SH-SY5Y (cell line): ENCODE measurements around the gene FOXP1.

Experiments
- GATA2 ChIP-seq: IDR thresholded peaks from 2 replicates; pipeline ENCODE4 v1.6.1; 2011; ENCODE audit warnings: mild to moderate bottlenecking, low read depth, low read length
- GATA3 ChIP-seq: IDR thresholded peaks from 2 replicates; pipeline ENCODE4 v1.6.1; 2011; ENCODE audit warnings: low read depth, mild to moderate bottlenecking, low read length, moderate library complexity

Gene FOXP1

DNA sequence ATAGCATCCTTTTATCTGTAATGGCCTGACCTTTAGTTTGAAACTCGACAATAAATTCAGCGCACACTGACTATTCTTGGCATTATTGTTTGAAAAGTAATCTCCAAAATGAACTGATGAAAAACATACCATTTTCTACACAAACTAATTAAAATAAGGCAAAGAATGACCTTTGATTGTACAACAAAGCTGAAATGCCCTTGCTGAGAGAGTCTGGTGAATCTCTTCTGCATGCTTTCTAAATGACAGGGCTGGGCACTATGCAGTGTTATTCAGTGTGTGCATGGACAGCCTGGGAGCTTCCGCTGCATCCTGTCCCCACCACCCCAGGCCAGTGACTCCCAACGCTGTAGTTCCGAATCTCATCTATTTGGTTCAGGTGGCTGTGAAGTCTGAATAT lies 530.8 kb downstream of the FOXP1 start:
- TF ChIP-seq GATA2 (no peak), GATA3 (no peak)

DNA sequence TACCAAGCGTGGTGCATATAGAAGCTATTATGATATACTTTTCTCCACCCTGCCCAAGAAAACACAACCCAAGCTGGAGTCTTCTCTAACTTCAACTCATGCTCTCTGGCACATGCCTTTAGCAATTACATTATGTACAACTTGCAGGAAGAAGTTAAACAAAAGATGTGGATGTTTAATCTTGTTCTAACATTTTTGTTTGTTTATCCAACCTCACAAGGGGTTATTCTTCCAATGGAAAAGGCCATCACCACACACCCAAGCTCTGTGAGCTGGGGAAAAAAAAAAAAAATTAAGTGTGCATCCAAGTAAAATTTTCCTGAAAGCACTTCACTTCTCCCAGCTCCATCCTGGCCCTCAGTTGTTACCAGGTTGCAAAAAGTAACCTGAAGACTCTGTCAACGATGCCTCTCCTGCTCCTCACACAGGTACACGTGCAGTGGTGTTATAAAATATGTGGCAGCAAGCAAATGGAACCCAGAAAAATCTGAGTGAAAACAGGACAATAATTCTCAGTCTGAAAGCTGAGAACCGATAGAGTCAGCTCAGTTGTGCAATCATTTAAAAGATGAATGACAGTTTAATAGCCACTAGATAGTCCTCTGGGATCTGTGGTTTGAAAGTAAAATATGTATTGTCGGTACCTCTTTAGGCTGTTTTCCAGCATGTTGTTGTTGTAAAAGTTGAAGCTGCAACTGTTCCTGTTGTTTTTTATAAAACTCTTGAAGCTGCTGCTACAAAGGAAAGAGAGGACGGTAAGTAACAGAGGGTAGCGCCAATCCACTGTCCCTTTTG lies 531.4 kb downstream of the FOXP1 start:
- TF ChIP-seq GATA2 = no peak
- TF ChIP-seq GATA3 = no peak

DNA sequence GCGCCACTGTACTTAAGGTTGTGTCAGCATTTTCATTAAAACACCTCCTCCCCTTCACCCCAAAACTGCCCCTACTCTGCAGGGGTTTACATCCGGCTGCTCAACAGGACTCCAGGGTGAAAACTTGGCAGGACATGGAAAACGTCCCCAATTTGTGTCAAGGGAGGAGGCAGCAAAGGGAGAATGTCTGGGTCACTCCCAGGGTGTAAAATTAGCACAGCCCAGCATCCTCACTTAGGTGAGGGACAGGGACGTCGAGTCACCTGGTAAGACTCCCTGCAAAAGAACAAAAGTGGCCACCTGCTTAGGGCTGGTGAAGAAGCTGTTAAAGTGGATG lies 532.3 kb downstream of the FOXP1 start:
- TF ChIP-seq GATA3 (no peak), GATA2 (no peak)

DNA sequence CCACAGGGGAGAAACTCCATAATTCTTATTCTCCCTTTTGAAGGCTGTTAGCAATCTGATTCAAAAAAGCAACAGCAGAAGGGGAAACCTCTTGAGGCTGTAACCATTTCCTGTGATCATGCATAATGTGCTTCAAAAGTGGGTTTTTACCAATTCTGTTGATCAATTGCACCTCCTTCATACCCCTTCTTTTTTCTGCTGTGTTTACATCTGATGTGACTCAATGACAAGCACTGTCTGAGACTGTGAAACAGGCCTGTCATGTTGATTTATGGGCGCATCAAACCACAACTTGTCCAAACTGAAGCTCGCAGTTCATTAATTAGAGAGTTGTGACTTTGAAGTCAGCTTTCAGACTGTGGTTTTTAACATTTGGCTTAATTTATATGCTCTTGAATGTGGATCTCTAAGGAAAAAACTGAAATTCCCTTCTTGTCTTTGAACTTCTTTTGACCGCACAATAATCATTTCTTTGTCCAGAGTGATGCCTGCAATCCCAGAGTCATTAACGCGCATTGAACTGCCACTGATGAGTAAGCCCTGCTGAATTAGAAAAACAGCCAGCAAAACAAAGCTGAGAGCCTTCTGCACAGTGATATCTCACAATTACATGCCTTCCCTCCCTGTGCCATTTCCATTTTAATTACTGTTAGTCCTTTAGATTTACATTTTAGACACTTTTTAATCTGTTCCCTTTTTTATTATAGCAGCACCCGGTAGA lies 532.8 kb downstream of the FOXP1 start:
- no peak for TF ChIP-seq GATA3

DNA sequence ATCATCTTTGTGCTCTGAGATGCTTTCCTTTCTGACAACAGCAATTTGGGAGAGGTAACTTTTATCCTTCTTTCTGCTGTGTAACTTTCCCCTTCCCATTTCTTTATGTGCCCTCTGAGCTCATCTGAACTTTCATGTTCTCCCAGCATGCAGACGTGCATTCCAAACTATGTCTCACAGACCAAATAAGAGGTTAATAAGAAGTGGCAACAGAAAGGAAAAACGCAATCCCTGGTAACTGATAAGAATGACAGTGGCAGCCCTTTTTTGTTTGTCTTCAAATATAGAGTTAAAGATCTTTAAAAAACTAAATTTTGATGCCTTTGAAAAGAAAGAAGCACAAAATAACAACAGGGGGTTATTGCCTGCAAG lies 533.4 kb downstream of the FOXP1 start:
- no peak for TF ChIP-seq GATA2
- TF ChIP-seq GATA3 = no peak

DNA sequence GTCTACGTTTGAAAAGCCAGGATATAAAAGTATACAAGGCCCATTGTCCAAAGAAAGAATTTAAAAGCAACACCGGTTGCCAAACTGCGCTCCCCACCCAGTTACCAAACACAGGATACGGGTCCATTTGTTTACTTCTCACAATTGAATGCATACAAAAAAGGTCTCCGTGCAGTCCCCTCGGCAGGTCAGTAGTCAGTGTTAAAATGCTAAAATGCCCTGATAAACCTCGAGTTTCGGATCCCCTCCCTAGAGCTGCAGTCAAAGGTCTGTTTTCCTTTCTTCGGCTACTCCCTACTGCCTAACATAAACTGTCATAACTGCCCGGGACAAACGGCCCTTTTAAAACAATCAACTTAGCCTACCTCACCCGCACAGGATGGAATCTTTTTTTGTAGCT lies 534.6 kb downstream of the FOXP1 start:
- TF ChIP-seq GATA3 (no peak), GATA2 (no peak)

DNA sequence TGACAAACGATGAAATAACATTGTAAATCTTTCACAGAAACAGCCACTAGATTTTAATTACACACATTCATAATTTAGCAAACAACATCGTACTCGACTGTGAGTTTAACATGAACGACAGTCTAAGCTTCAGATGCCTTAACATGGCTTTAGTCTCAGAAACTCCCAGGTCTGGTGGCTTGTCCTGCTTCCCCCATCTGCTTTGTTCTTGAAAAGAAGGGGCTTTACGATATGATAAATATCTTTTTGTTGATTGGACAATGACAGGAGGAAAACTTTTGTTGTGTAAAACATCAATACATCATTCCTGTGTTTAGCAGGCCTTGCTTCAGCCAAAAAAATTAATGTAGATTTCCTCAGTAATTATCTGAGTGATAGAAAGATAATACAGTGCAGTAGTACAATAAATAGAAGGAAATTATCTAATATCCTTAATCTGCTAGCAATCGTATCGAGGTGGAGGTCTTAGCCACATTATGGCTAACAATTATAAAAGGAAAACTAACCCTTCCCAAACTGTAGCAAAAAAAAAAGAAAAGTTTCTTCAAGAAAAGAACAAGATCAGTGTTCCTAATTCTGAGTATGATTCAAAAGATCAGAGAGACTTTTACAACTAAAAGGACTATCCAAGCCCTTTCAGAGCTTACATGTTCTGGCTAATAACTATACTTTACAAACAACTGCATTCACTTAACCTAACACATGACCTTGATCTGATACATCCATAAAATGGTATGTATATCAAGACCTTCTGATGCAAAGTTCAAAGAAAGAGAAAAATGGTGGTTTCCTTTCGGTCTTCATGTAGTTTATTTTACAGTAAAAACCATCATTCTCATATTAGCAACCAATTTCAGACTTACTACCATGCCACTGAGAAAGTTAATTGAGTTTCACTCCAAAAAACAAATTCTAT lies 535.7 kb downstream of the FOXP1 start:
- no peak for TF ChIP-seq GATA2
- no peak for TF ChIP-seq GATA3

DNA sequence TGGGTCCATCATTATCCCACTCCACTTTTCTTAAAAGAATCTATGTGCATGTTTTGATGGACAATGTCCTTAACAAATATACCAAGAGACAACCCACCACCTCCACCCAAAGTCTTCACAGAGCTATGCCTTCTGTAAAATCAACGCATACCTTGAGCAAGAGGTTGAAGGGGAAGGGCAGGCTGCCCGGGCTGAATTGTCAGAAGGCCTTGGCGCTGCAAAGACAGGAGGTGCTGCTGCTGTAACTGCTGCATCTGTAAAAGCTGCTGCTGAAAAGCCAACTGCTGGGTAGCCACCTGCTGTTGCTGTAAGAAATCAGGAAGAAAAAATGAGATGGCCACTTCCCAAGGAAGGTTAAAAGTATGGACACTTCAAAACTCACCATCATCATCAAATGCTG lies 536.7 kb downstream of the FOXP1 start:
- TF ChIP-seq GATA3 = no peak
- no peak for TF ChIP-seq GATA2

DNA sequence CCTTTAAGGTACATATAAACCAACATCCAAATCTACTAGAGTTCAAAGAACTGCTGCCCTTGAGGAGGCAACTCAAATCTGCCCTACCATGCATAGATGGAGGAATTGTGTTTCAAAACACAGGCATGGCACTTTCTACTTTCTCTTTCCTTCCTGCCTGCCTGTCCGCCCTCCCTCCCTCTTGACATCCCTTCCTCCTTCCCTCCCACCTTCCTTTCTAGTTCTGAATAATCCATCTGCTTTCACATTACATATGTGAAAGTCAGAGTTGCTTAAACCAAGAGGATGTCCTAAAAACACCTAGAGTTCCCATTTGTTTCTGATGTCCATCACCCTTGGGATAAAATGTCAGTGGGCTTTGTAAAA lies 537.6 kb downstream of the FOXP1 start:
- TF ChIP-seq GATA3 (no peak), GATA2 (no peak)

DNA sequence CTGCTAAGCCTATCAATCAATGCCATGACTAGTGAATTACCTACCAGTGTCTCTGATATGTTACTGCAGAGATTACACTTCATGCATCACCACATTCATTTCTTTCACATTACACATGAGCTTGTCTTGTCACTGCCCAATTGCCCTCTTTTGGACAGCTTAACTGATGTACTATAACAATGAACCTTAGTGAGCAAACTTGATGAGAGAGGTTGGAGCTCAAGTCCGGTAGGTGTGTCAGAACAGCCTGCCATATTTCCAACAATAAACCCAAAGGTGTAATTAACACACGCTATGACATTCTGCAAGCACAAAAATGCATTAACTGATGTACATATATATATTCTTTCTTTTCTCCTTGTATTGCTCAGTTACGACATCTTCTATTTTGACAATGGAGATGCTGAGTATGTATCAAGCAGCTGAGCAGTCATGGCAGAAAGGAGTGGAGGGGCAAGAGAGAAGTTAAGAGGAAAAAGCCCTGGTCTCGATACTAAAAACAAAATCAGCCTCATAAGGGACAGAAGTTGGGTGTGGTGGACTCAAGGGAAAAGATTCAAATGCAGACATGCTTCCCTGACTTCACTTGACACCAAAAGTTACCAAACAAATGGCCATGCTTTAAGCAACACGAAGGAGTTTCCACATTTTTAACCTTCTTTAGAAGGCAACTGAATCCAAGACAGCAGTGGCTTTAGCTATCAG lies 538.2 kb downstream of the FOXP1 start:
- TF ChIP-seq GATA2 (no peak), GATA3 (no peak)

DNA sequence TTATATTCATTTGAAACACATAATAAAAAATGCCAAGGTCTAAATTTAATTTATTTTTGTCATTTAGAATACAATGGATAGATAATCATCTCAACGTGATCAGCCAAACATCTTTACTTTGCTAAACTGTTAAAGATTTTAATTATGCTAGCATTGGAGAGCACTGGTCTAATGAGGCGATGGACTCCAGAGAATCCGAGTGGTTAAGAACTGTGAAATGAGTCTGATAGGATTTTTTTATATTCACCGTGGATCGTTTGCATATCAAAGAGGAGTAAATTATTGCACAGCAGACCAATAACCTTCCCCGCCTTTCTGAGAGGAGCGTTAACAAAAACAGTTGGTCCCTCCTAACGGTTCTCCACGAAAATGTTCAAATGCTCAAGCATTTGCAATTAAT lies 540.8 kb downstream of the FOXP1 start:
- TF ChIP-seq GATA3 = no peak
- TF ChIP-seq GATA2 = no peak

DNA sequence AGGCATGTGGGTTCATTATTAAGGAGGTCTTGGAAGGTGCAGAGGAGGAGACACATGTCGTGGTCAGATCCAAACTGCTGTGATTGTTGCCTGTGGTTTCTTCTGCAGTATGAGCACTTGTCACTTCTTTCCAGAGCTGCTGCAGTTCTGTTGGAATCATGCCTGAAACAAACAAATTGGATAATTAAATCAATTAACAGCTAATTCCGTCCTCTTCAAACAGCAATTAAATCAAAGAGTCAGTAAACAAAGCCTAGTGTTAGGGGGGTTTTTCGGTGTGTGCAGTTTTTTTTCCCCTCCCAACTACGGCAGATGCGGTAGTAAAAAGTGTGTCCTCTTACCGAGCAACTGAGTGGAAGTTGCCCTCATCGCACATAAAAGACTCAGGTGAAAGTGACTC lies 542.2 kb downstream of the FOXP1 start:
- TF ChIP-seq GATA2 (no peak), GATA3 (no peak)

DNA sequence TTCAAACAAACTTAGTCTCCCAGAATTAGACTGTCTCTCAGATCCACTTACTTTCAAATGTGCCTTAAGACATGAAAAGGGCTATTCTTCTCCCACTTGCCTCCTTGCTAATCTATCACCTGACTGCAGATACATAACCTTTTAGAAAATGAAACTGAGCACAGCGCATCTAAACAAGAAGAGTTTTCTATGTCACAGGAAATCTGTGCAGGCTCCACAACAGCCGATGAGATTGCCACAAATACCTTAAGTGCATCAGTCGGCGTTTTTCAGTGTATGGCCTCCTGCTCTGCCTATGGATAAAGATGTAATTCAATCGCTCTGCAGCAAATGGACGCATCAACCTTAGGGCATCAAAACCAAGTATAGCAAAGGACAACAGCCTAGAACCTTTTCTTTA lies 544.2 kb downstream of the FOXP1 start:
- TF ChIP-seq GATA3 = no peak
- no peak for TF ChIP-seq GATA2

DNA sequence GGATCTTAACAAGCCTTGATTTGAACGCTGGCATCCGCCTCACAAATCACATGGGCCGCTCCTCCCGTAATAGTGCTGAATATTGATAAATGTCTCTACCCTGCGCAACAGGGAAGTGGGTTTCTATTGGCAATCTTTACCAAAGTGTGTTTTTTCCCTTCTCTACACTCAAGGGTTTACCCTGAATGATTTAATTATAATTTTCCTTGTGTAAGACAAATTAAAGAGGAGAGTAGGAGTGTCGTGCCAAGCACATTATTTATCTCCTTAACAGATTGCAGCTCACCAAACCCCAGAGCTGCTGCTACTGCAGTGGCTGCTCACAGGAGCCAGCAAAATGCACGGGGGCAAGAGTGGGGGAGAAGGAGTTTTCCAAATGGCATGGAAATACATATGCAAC lies 545.8 kb downstream of the FOXP1 start:
- TF ChIP-seq GATA2 (no peak), GATA3 (no peak)
